Measurements from ENCODE around the gene GALNT2. TPM values are rescaled to one million over a fixed set of nuclear protein-coding genes. Genes with fewer than 3 reads are reported as not detected.

GALNT2 gene
- total and polyA plus RNA-seq, 7 donors: 43.7 to 88.7 (median 75.7) TPM

GRCh38 chr1:230130172-230130944 lies 63.3 kb downstream of the GALNT2 start:
- Histone ChIP-seq H3K27me3 (ENCODE audit: insufficient read depth in 3 of 3, low read length in 2 of 3) (no peaks in the 10 kb centered on the region), H3K27ac (no peak overlapping the region), H3K9me3 (no peaks in the 10 kb centered on the region), H3K4me3 (no peak overlapping the region), H3K36me3 (ENCODE audit: insufficient read depth in 1 of 2, low read depth in 1 of 2) (no peaks in the 10 kb centered on the region), H3K4me1 (peaks cover 27% of the 10 kb centered on the region)
- no peak for DNase-seq
- peak in 2 of 4 donors; percentile 11 to 19 for ATAC-seq
- no peak for TF ChIP-seq CTCF (IDR thresholded peaks at IDR 0.05)
- intact Hi-C loops (cut with DNase I): no loop called here
- WGBS, 3 donors: 71 to 86% (median 81%) methylated on average over 19 of the region's 19 CpGs

GRCh38 chr1:230131457-230131856 lies 64.4 kb downstream of the GALNT2 start:
- no peaks in the 10 kb centered on the region for H3K9me3 ChIP-seq
- H3K4me1 ChIP-seq: peaks cover 22% of the 10 kb centered on the region
- TF ChIP-seq CTCF (IDR thresholded peaks at IDR 0.05): no peak
- no peak overlapping the region for H3K4me3 ChIP-seq
- ATAC-seq (no peak), DNase-seq (no peak)
- H3K36me3 ChIP-seq (ENCODE audit: insufficient read depth in 1 of 2, low read depth in 1 of 2): no peaks in the 10 kb centered on the region
- 79 to 92% (median 86%) methylated on average over 11 of the region's 11 CpGs for WGBS, 3 donors
- H3K27me3 ChIP-seq (ENCODE audit: insufficient read depth in 3 of 3, low read length in 2 of 3): no peaks in the 10 kb centered on the region
- H3K27ac ChIP-seq: no peak overlapping the region
- intact Hi-C loops (cut with DNase I): no loop called here

- Histone ChIP-seq H3K27ac (no peak overlapping the region), H3K4me1 (peaks cover 28% of the 10 kb centered on the region), H3K4me3 (no peak overlapping the region), H3K27me3 (ENCODE audit: insufficient read depth in 3 of 3, low read length in 2 of 3) (no peaks in the 10 kb centered on the region), H3K36me3 (ENCODE audit: insufficient read depth in 1 of 2, low read depth in 1 of 2) (no peaks in the 10 kb centered on the region), H3K9me3 (no peaks in the 10 kb centered on the region)
- DNase-seq (no peak), ATAC-seq (no peak)
- no peak for TF ChIP-seq CTCF (IDR thresholded peaks at IDR 0.05)
- WGBS, 3 donors: 69 to 72% (median 69%) methylated on average over 6 of the region's 6 CpGs
- intact Hi-C loops (cut with DNase I): no loop called here
These were observed 65.7 kb downstream of the GALNT2 start for GRCh38 chr1:230132758-230133157.

GRCh38 chr1:230135726-230136125 lies 68.7 kb downstream of the GALNT2 start:
- Histone ChIP-seq H3K27me3 (ENCODE audit: insufficient read depth in 3 of 3, low read length in 2 of 3) (no peaks in the 10 kb centered on the region), H3K27ac (no peak overlapping the region), H3K36me3 (ENCODE audit: insufficient read depth in 1 of 2, low read depth in 1 of 2) (no peaks in the 10 kb centered on the region), H3K4me3 (no peak overlapping the region), H3K9me3 (no peaks in the 10 kb centered on the region), H3K4me1 (peaks cover 36% of the 10 kb centered on the region)
- DNase-seq: no peak
- ATAC-seq: no peak
- TF ChIP-seq CTCF (IDR thresholded peaks at IDR 0.05): no peak
- WGBS, 3 donors: 98 to 99% (median 99%) methylated on average over 6 of the region's 6 CpGs
- intact Hi-C loops (cut with DNase I): no loop called here

All from psoas muscle (tissue), 8 donors.